ENCODE data around the gene TMEM120A. TPM values are rescaled to one million over a fixed set of nuclear protein-coding genes. Genes with fewer than 3 reads are reported as not detected.

Gene TMEM120A
- total RNA-seq, 4 donors from 2014 or later: 55.2 to 113 (median 79.0) TPM

- no peak for TF ChIP-seq CTCF (IDR thresholded peaks at IDR 0.05; ENCODE audit: low read depth)
These were observed 28.8 kb downstream of the TMEM120A start for GRCh38 chr7:75965617-75966016.

GRCh38 chr7:75963381-75963995 is 30.9 kb downstream of the TMEM120A start:
- no peak for TF ChIP-seq CTCF (IDR thresholded peaks at IDR 0.05; ENCODE audit: low read depth)

- TF ChIP-seq CTCF (IDR thresholded peaks at IDR 0.05; ENCODE audit: low read depth): no peak
These were observed 31.6 kb downstream of the TMEM120A start for GRCh38 chr7:75962607-75963380.

GRCh38 chr7:75961218-75961617 is 33.2 kb downstream of the TMEM120A start:
- no peak for TF ChIP-seq CTCF (IDR thresholded peaks at IDR 0.05; ENCODE audit: low read depth)

GRCh38 chr7:75960372-75960771 is 34.0 kb downstream of the TMEM120A start:
- no peak for TF ChIP-seq CTCF (IDR thresholded peaks at IDR 0.05; ENCODE audit: low read depth)

- no peak for TF ChIP-seq CTCF (IDR thresholded peaks at IDR 0.05; ENCODE audit: low read depth)
These were observed 35.4 kb downstream of the TMEM120A start for GRCh38 chr7:75958802-75959543.

All from subcutaneous adipose tissue (tissue), 4 donors.